Retinal pigment epithelial cell (primary cell): ENCODE data around the gene NBEA.
A peak's percentile ranks its signal among the peaks of the same experiment; 100 is the strongest.

Experiments used
- DNase-seq: peaks from one replicate; pipeline ENCODE4 v3.0.0-alpha.2; 2010; ENCODE audit warnings: low read depth
- H3K4me3 ChIP-seq: 2 replicates; pipeline ENCODE4 v1.5.1; 2011; ENCODE audit warnings: mild to moderate bottlenecking, low read length, control low read depth, moderate library complexity
- CTCF ChIP-seq: conservative IDR thresholded peaks from 2 replicates; pipeline ENCODE4 v1.5.1; 2011; ENCODE audit warnings: low read depth, low read length, control low read depth, inconsistent platforms

The NBEA gene

GRCh38 chr13:35499196-35499662 lies 557.2 kb downstream of the NBEA start:
- TF ChIP-seq CTCF = no peak
- no peak for DNase-seq
- no peak overlapping the region for H3K4me3 ChIP-seq

GRCh38 chr13:35499676-35500075 lies 557.6 kb downstream of the NBEA start:
- TF ChIP-seq CTCF = no peak
- DNase-seq = no peak

GRCh38 chr13:35500144-35500543 lies 558.1 kb downstream of the NBEA start:
- H3K4me3 ChIP-seq = no peak overlapping the region
- no peak for DNase-seq
- TF ChIP-seq CTCF = no peak

More at GRCh38 chr13:35499676-35500075, 557.6 kb downstream of the NBEA start:
- H3K4me3 ChIP-seq = no peak overlapping the region

DNA sequence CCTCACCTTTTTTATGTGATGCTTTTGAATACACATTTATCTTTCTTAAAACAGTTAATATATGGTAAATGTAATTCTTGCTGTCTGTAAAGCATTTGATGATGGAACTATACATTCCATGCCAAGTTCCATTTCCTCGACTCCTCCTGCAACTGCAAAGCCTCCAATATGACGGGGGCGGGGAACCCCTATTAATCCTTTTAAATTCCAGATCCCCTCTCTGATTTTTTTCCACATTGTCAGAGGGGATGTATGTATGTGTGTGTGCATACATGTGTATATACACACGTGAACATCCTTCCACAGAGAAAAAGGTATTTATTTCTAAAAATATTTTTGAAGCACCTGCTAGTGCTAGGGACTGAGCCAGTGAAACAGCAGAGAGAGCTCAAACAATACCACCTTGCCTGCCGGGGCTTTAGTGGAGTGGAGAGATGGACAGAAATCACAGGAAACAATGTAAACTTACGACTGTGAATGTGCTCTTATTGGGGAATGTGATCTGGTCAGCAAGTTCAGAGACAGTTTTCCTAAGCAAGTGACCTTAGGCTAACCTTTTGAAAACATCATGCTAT lies 559.7 kb downstream of the NBEA start:
- TF ChIP-seq CTCF = no peak
- no peak overlapping the region for H3K4me3 ChIP-seq
- DNase-seq = no peak

- H3K4me3 ChIP-seq = no peak overlapping the region
- TF ChIP-seq CTCF = no peak
Measured at GRCh38 chr13:35502456-35502855, 560.4 kb downstream of the NBEA start.

DNA sequence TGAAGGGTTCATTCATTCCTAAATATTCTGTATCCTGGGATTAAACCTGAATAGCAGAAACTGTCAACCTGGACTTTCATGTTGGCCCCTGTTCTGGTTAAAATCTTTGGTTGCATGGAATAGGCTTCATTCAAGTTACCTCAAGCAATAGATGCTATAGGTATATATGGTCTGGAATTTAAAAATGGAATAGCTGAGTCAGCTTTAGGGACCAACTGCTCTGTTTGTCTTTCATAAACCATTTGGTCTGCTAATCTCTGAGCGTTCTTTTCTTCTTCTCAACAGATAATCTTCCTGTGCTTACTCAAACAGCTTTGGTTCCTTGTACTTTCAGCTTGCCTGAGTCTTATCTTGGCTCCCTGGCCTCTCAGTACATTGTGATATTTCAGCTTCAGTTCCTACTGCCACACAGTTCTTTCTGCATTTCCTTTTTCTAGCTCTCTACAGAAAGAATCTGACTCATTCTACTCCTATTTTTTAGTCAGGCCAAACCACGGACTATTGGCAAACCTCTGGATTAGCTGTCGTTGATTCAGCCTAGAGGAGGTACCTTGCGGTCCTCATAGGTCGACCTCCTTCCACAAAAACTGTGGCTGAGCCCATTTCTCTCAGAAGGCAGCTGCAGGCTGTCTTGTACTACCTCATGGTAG lies 570.3 kb downstream of the NBEA start:
- DNase-seq = peak; percentile 81
- TF ChIP-seq CTCF = no peak
- no peak overlapping the region for H3K4me3 ChIP-seq

More at GRCh38 chr13:35502456-35502855, 560.4 kb downstream of the NBEA start:
- DNase-seq = no peak

DNA sequence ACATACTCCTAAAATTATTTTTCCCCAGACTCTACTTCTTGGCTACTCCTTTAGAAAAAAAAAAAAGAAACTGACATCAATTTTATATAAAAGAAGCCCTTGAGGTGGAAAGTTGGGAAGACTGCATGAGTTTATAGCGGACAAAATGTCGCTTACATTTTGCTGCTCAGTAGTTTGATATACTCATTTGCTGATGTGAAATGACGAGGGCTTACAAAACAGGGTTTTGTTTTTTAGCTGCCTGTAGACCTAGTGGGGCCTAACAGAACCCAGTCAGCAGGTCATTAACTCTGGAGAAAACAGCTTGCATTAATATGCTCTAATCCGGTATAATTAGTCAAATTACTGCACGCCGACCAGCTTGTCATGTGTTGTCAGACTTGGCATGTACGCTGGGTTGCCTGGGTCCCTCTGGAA lies 572.0 kb downstream of the NBEA start:
- DNase-seq = peak; percentile 92
- no peak overlapping the region for H3K4me3 ChIP-seq
- no peak for TF ChIP-seq CTCF
